ENCODE measurements around the gene C20orf202.

- TF ChIP-seq, protein P1, sequence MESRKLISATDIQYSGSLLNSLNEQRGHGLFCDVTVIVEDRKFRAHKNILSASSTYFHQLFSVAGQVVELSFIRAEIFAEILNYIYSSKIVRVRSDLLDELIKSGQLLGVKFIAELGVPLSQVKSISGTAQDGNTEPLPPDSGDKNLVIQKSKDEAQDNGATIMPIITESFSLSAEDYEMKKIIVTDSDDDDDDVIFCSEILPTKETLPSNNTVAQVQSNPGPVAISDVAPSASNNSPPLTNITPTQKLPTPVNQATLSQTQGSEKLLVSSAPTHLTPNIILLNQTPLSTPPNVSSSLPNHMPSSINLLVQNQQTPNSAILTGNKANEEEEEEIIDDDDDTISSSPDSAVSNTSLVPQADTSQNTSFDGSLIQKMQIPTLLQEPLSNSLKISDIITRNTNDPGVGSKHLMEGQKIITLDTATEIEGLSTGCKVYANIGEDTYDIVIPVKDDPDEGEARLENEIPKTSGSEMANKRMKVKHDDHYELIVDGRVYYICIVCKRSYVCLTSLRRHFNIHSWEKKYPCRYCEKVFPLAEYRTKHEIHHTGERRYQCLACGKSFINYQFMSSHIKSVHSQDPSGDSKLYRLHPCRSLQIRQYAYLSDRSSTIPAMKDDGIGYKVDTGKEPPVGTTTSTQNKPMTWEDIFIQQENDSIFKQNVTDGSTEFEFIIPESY (IDR thresholded peaks at IDR 0.05; ENCODE audit: extremely low read depth, insufficient replicate concordance, low read length): no peak
- TF ChIP-seq CTCF (IDR thresholded peaks at IDR 0.05 in 2 of 3, conservative IDR thresholded peaks at IDR 0.05 in 1 of 3; ENCODE audit: borderline replicate concordance in 1 of 3, insufficient read depth in 1 of 3, low read depth in 2 of 3, low read length in 2 of 3) (no peak), EZH2 (IDR thresholded peaks at IDR 0.05) (no peak), POLR2A (IDR thresholded peaks at IDR 0.05; ENCODE audit: borderline replicate concordance, extremely low read depth, insufficient read depth, insufficient read length) (no peak), SIN3A (IDR thresholded peaks at IDR 0.05; ENCODE audit: low read depth) (no peak), EZH2phosphoT487 (IDR thresholded peaks at IDR 0.05; ENCODE audit: borderline replicate concordance) (no peak), REST (IDR thresholded peaks at IDR 0.05; ENCODE audit: low read depth) (no peak)
- TF ChIP-seq, protein P2, sequence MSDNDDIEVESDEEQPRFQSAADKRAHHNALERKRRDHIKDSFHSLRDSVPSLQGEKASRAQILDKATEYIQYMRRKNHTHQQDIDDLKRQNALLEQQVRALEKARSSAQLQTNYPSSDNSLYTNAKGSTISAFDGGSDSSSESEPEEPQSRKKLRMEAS (IDR thresholded peaks at IDR 0.05): no peak
Measured at GRCh38 chr20:1210501-1210900, 7.2 kb downstream of the C20orf202 start.

Measured in HCT116 (cell line).